ENCODE measurements around the gene CFAP251. TPM values are rescaled to one million over a fixed set of nuclear protein-coding genes. Genes with fewer than 3 reads are reported as not detected.

The CFAP251 gene
- total RNA-seq, 2 experiments from 2014 or later, result 4.1 to 4.7 TPM

DNA sequence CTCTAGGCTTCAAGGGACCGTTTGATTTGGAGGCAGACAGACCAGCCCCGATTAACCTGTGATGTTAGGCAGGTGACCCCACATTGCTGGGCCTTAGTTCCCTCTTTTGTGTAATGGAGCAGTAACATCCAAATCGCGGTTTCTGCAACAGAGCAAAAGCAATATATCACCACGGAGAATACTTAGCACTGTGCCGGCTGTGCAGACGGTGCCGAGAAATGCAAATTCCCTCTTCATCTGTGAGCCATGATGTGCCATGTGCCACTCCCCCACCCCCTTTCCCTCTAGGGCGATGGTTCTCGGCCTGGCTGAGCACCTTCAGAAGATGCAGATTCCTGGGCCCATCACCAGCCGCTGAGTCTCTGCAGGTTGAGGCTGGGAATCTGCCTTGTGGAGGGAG lies 114.2 kb downstream of the CFAP251 start:
- H3K4me2 ChIP-seq (ENCODE audit: low read length), result peak overlapping the region; percentile 65
- H3K36me3 ChIP-seq (ENCODE audit: insufficient read depth, low read length), result peaks cover 82% of the 10 kb centered on the region
- peak overlapping the region; percentile 94 for H3K27ac ChIP-seq (ENCODE audit: low read depth, low read length, poor library complexity, severe bottlenecking)
- DNase-seq (ENCODE audit: low spot score), result peak; percentile 79
- H3K79me2 ChIP-seq (ENCODE audit: insufficient read depth, low read depth, low read length), result peaks cover 91% of the 10 kb centered on the region
- BruUV-seq (replicated peaks), result TSS peak; percentile 34
- H3K4me1 ChIP-seq (ENCODE audit: insufficient read depth, low read length, poor library complexity, severe bottlenecking), result peaks cover 54% of the 10 kb centered on the region
- POLR2A ChIA-PET, result interaction anchor here (0.7 to 1.6 kb wide), 2 partner anchors 21 to 26 kb away, joined by 3 to 4 read pairs; no protein-coding TSS in a partner anchor
- CTCF ChIA-PET (ENCODE audit: unreplicated experiment), result interaction anchor here (1.1 kb wide), 1 partner anchor 116 kb away, joined by 3 read pairs; no protein-coding TSS in a partner anchor
- H3K9me2 ChIP-seq (ENCODE audit: insufficient read depth, low read length), result no peaks in the 10 kb centered on the region
- TF ChIP-seq EZH2phosphoT487 (IDR thresholded peaks at IDR 0.05; ENCODE audit: borderline replicate concordance, low read depth, low read length), result no peak
- TF ChIP-seq, protein P1, sequence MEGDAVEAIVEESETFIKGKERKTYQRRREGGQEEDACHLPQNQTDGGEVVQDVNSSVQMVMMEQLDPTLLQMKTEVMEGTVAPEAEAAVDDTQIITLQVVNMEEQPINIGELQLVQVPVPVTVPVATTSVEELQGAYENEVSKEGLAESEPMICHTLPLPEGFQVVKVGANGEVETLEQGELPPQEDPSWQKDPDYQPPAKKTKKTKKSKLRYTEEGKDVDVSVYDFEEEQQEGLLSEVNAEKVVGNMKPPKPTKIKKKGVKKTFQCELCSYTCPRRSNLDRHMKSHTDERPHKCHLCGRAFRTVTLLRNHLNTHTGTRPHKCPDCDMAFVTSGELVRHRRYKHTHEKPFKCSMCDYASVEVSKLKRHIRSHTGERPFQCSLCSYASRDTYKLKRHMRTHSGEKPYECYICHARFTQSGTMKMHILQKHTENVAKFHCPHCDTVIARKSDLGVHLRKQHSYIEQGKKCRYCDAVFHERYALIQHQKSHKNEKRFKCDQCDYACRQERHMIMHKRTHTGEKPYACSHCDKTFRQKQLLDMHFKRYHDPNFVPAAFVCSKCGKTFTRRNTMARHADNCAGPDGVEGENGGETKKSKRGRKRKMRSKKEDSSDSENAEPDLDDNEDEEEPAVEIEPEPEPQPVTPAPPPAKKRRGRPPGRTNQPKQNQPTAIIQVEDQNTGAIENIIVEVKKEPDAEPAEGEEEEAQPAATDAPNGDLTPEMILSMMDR (conservative IDR thresholded peaks at IDR 0.05; ENCODE audit: low read length), result no peak
- peak overlapping the region; percentile 33 for H3K4me3 ChIP-seq (ENCODE audit: low read depth, low read length, poor library complexity, severe bottlenecking)
- H4K20me1 ChIP-seq (ENCODE audit: insufficient read depth, low read length), result no peaks in the 10 kb centered on the region
- no peak overlapping the region for H2AFZ ChIP-seq (ENCODE audit: low read length)
- no peaks in the 10 kb centered on the region for H3K9me3 ChIP-seq (ENCODE audit: low read length)
- intact Hi-C loops (cut with micrococcal nuclease; ENCODE audit: unreplicated experiment), result no loop called here

DNA sequence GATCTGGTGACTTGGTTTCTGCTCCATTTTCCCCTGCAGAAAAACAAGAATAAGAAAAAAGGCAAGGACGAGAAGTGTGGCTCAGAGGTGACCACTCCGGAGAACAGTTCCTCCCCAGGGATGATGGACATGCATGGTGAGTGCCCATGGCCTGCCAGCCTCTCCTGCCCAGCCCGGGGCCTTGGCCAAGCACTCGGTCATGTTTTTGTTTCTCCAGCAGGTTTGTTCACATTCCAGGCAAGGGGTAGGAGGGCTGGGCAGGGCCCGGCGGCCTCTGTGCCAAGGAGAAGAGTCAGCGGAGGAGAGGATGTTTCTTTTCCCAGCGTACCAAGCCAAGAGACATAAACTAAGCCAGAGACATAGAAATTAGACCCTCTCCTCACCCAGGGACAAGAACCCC lies 116.9 kb downstream of the CFAP251 start:
- Histone ChIP-seq H3K79me2 (ENCODE audit: insufficient read depth, low read depth, low read length) (peaks cover 67% of the 10 kb centered on the region), H3K4me1 (ENCODE audit: insufficient read depth, low read length, poor library complexity, severe bottlenecking) (peaks cover 27% of the 10 kb centered on the region), H3K27ac (ENCODE audit: low read depth, low read length, poor library complexity, severe bottlenecking) (no peak overlapping the region), H2AFZ (ENCODE audit: low read length) (no peak overlapping the region), H3K9me3 (ENCODE audit: low read length) (no peaks in the 10 kb centered on the region), H3K4me3 (ENCODE audit: low read depth, low read length, poor library complexity, severe bottlenecking) (no peak overlapping the region), H3K9me2 (ENCODE audit: insufficient read depth, low read length) (no peaks in the 10 kb centered on the region), H4K20me1 (ENCODE audit: insufficient read depth, low read length) (no peaks in the 10 kb centered on the region), H3K36me3 (ENCODE audit: insufficient read depth, low read length) (peaks cover 95% of the 10 kb centered on the region), H3K4me2 (ENCODE audit: low read length) (no peak overlapping the region)
- TF ChIP-seq, protein P1 (conservative IDR thresholded peaks at IDR 0.05; ENCODE audit: low read length), result no peak
- TF ChIP-seq EZH2phosphoT487 (IDR thresholded peaks at IDR 0.05; ENCODE audit: borderline replicate concordance, low read depth, low read length), result no peak
- no TSS peak for BruUV-seq (replicated peaks)
- ChIA-PET POLR2A (no interaction called here), CTCF (ENCODE audit: unreplicated experiment) (no interaction called here)
- intact Hi-C loops (cut with micrococcal nuclease; ENCODE audit: unreplicated experiment), result no loop called here
- no peak for DNase-seq (ENCODE audit: low spot score)

DNA sequence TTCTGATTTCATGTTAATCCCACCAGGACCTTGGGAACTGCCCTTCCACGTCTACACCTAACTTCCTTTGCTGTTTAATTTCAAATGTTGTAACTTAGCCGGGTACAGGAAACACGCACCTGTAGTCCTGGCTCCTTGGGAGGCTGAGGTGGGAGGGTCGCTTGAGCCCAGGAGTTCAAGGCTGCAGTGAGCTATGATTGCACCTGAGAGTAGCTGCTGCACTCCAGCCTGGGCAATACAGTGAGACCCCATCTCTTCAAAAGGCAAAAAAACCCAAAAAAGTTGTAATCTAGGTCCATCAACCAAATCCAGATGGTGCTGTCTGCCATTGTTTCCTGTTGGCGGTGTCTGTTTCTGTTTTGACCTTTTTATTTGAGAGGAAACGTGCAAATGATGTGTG lies 117.8 kb downstream of the CFAP251 start:
- intact Hi-C loops (cut with micrococcal nuclease; ENCODE audit: unreplicated experiment), result no loop called here
- peaks cover 59% of the 10 kb centered on the region for H3K79me2 ChIP-seq (ENCODE audit: insufficient read depth, low read depth, low read length)
- no peak for DNase-seq (ENCODE audit: low spot score)
- H3K4me3 ChIP-seq (ENCODE audit: low read depth, low read length, poor library complexity, severe bottlenecking), result no peak overlapping the region
- TSS peak; percentile 25 for BruUV-seq (replicated peaks)
- ChIA-PET CTCF (ENCODE audit: unreplicated experiment) (no interaction called here), POLR2A (no interaction called here)
- H3K9me3 ChIP-seq (ENCODE audit: low read length), result no peaks in the 10 kb centered on the region
- no peaks in the 10 kb centered on the region for H3K9me2 ChIP-seq (ENCODE audit: insufficient read depth, low read length)
- TF ChIP-seq EZH2phosphoT487 (IDR thresholded peaks at IDR 0.05; ENCODE audit: borderline replicate concordance, low read depth, low read length), result no peak
- TF ChIP-seq, protein P1 (conservative IDR thresholded peaks at IDR 0.05; ENCODE audit: low read length), result no peak
- no peaks in the 10 kb centered on the region for H4K20me1 ChIP-seq (ENCODE audit: insufficient read depth, low read length)
- H2AFZ ChIP-seq (ENCODE audit: low read length), result no peak overlapping the region
- peaks cover 95% of the 10 kb centered on the region for H3K36me3 ChIP-seq (ENCODE audit: insufficient read depth, low read length)
- H3K27ac ChIP-seq (ENCODE audit: low read depth, low read length, poor library complexity, severe bottlenecking), result no peak overlapping the region
- H3K4me1 ChIP-seq (ENCODE audit: insufficient read depth, low read length, poor library complexity, severe bottlenecking), result peaks cover 20% of the 10 kb centered on the region
- no peak overlapping the region for H3K4me2 ChIP-seq (ENCODE audit: low read length)
